ENCODE data around the gene DNAH6.

DNA sequence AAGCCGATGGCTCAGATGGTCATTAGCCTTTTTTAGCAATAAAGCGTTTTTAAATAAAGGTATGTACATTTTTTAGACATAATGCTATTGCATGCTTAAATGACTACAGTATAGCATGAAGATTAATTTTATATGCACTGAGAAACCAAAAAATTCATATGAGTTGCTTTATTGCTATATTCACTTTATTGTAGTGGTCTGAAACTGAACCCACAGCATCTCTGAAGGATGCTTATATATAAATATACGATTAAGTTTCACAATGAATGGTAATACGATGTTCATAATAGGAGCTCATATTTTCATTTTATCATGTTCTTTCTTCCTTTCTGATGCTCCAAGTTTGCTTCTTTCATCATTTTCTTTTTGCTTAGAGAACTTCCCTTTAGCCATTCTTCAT, 132.8 kb downstream of the DNAH6 start:
- TF ChIP-seq EZH2phosphoT487 (IDR thresholded peaks at IDR 0.05; ENCODE audit: insufficient read depth, low read depth) (no peak), EZH2 (IDR thresholded peaks at IDR 0.05; ENCODE audit: insufficient read depth, poor library complexity, severe bottlenecking) (no peak)

Data from GM23248 (cell line).